HEK293T (cell line): ENCODE data around the gene NMNAT2.
"Not testable (repeated sequence)": the region's sequence is repeated elsewhere in the genome, so short reads cannot be mapped to it uniquely, and the experiment has no call there.

Experiments used
- CTCF ChIA-PET: fragments of 350-600 bp; formaldehyde crosslinking; extraction: SDS; loops from one replicate; lab custom pipeline; 2021; ENCODE audit warnings: antibody characterized with exemption, inconsistent platforms; lab: Yijun Ruan, JAX
- POLR2A ChIA-PET: fragments of 350-600 bp; formaldehyde crosslinking; extraction: SDS; loops from one replicate; lab custom pipeline; 2020; ENCODE audit warnings: antibody characterized with exemption, inconsistent platforms; lab: Yijun Ruan, JAX
- DNase-seq: peaks from one replicate; pipeline ENCODE4 v3.0.0; 2012; ENCODE audit warnings: mixed read lengths; ENCODE audit errors: extremely low spot score
- ARNT ChIP-seq: fragments of 450-650 bp; IDR thresholded peaks from 2 replicates; pipeline ENCODE4 v1.6.1; 2017; ENCODE audit warnings: mild to moderate bottlenecking
- BHLHE40 ChIP-seq: fragments of 450-650 bp; IDR thresholded peaks from 2 replicates; pipeline ENCODE4 v1.6.1; 2016; ENCODE audit warnings: mild to moderate bottlenecking, moderate library complexity, borderline replicate concordance
- CTBP1 ChIP-seq: fragments of 450-650 bp; IDR thresholded peaks from 2 replicates; pipeline ENCODE4 v1.6.1; 2016; ENCODE audit warnings: borderline replicate concordance
- ELF4 ChIP-seq: fragments of 450-650 bp; IDR thresholded peaks from 2 replicates; pipeline ENCODE4 v1.6.1; 2017; ENCODE audit warnings: antibody characterized with exemption
- FOXA1 ChIP-seq: fragments of 450-650 bp; IDR thresholded peaks from 2 replicates; pipeline ENCODE4 v1.6.1; 2016; ENCODE audit warnings: mild to moderate bottlenecking
- FOXK2 ChIP-seq: fragments of 450-650 bp; IDR thresholded peaks from 2 replicates; pipeline ENCODE4 v1.6.1; 2016; ENCODE audit warnings: mild to moderate bottlenecking
- FOXM1 ChIP-seq: fragments of 450-650 bp; IDR thresholded peaks from 2 replicates; pipeline ENCODE4 v1.6.1; 2017; ENCODE audit warnings: mild to moderate bottlenecking, borderline replicate concordance
- HDGF ChIP-seq: fragments of 450-650 bp; IDR thresholded peaks from 2 replicates; pipeline ENCODE4 v1.6.1; 2017; ENCODE audit warnings: antibody characterized with exemption, borderline replicate concordance
- L3MBTL2 ChIP-seq: fragments of 450-650 bp; conservative IDR thresholded peaks from 2 replicates; pipeline ENCODE4 v1.6.1; 2016; ENCODE audit warnings: mild to moderate bottlenecking
- LEF1 ChIP-seq: fragments of 450-650 bp; IDR thresholded peaks from 2 replicates; pipeline ENCODE4 v1.6.1; 2017; ENCODE audit warnings: mild to moderate bottlenecking, borderline replicate concordance
- NFRKB ChIP-seq: fragments of 450-650 bp; IDR thresholded peaks from 2 replicates; pipeline ENCODE4 v1.6.1; 2016; ENCODE audit warnings: mild to moderate bottlenecking, moderate library complexity
- SP1 ChIP-seq: fragments of 450-650 bp; IDR thresholded peaks from 2 replicates; pipeline ENCODE4 v1.6.1; 2017
- SUZ12 ChIP-seq: fragments of 450-650 bp; IDR thresholded peaks from 2 replicates; pipeline ENCODE4 v1.6.1; 2016; ENCODE audit warnings: mild to moderate bottlenecking
- TARDBP ChIP-seq: fragments of 450-650 bp; IDR thresholded peaks from 2 replicates; pipeline ENCODE4 v1.6.1; 2016
- ZNF384 ChIP-seq: fragments of 450-650 bp; IDR thresholded peaks from 2 replicates; pipeline ENCODE4 v1.6.1; 2016
- TF ChIP-seq, protein P1 (sequence below): fragments of 450-650 bp; IDR thresholded peaks from 2 replicates; pipeline ENCODE4 v1.6.1; 2016

NMNAT2 gene

DNA sequence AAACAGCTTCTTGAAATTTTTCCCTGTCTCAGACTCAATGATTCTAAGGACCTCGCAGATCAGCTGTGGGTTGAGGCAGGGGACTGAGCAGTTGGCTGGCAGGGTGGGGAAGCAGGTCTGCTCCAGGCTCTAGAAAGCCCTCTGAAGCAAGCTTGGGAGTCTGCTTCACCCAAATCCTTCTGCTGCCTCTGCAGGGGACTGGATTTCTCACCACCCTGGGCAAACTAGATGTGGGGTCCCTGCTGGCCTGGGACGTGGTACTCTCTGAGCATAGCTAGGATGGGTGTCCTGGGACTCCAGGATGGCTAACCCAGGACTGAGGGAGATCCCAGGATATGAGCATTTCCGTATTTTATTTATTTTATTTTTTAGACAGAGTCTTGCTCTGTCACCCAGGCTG is 142.9 kb downstream of the NMNAT2 start:
- no peak for DNase-seq
- CTCF ChIA-PET, result no interaction called here
- POLR2A ChIA-PET, result interaction anchor here (2.4 kb wide), 1 partner anchor 40 kb away, joined by 7 read pairs; no protein-coding TSS in a partner anchor
- no peak for TF ChIP-seq TARDBP
- no peak for TF ChIP-seq L3MBTL2
- no peak for TF ChIP-seq ELF4
- TF ChIP-seq ZNF384, result no peak
- TF ChIP-seq FOXA1, result no peak
- TF ChIP-seq NFRKB, result no peak
- TF ChIP-seq CTBP1, result no peak
- no peak for TF ChIP-seq ARNT
- no peak for TF ChIP-seq SUZ12
- no peak for TF ChIP-seq HDGF

DNA sequence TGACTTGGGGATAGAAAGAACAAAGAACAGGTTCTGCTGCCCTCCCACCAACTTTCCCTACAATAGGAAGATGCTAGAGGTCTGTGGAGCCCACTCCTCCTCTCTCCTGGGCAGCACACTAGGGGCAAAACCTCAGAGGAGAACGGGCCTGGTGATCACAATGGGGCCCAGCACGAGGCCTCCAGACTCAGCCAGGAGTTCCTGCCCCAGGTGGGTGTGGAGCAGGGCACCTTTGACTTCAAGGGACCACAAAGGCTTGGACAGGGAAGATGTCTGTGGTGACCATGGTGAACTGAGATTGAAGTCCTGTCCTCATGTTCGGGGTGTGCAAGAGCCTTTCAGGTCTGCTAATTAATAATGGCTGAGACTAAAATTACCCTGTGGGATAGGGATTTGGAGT is 143.3 kb downstream of the NMNAT2 start:
- POLR2A ChIA-PET, result interaction anchor here (2.4 kb wide), 1 partner anchor 40 kb away, joined by 7 read pairs; no protein-coding TSS in a partner anchor
- no peak for DNase-seq
- CTCF ChIA-PET, result no interaction called here
- TF ChIP-seq CTBP1 (no peak), NFRKB (no peak), TARDBP (no peak), ELF4 (no peak)

DNA sequence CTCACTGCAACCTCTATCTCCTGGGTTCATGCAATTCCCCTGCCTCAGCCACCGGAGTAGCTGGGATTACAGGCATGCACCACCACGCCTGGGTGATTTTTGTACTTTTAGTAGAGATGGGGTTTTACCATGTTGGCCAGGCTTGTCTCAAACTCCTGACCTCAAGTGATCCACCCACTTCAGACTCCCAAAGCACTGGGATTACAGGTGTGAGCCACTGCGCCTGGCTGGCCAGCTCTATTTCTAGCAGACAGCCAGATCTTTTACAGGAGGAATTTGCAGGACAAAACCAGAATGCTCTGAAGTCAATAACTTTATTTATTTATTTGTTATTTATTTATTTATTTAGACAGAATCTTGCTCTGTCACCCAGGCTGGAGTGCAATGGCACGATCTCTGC is 144.2 kb downstream of the NMNAT2 start:
- CTCF ChIA-PET, result interaction anchor here (0.6 kb wide), 1 partner anchor 227 kb away, joined by 3 read pairs; no protein-coding TSS in a partner anchor
- DNase-seq, POLR2A ChIA-PET: not testable (repeated sequence)

DNA sequence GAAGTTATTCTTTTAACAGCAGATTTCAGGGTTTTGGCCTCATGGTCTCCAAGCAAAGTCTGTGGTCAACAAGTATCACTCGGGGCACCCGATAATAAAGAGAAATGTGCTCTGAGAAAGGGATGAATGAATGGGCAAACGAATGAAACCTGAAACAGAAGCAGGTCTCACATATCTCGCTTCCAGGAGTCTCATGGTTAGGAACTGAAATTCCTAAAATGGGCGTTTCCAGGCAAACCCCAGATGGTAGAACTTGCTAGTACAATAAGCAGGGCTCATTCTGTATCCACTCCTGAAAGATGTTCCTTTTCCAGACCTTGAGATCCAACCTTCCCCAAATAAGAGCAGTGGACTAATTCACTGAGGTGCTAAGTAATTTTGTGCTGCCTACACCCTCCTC is 144.9 kb downstream of the NMNAT2 start:
- ChIA-PET CTCF (no interaction called here), POLR2A (no interaction called here)
- no peak for DNase-seq
- TF ChIP-seq TARDBP (no peak), FOXA1 (no peak), SP1 (no peak), ELF4 (no peak), FOXK2 (no peak), LEF1 (no peak), CTBP1 (no peak), L3MBTL2 (no peak), ZNF384 (no peak), ARNT (no peak), FOXM1 (no peak), NFRKB (no peak), SUZ12 (no peak)
- TF ChIP-seq, protein P1, sequence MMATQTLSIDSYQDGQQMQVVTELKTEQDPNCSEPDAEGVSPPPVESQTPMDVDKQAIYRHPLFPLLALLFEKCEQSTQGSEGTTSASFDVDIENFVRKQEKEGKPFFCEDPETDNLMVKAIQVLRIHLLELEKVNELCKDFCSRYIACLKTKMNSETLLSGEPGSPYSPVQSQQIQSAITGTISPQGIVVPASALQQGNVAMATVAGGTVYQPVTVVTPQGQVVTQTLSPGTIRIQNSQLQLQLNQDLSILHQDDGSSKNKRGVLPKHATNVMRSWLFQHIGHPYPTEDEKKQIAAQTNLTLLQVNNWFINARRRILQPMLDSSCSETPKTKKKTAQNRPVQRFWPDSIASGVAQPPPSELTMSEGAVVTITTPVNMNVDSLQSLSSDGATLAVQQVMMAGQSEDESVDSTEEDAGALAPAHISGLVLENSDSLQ, result no peak

DNA sequence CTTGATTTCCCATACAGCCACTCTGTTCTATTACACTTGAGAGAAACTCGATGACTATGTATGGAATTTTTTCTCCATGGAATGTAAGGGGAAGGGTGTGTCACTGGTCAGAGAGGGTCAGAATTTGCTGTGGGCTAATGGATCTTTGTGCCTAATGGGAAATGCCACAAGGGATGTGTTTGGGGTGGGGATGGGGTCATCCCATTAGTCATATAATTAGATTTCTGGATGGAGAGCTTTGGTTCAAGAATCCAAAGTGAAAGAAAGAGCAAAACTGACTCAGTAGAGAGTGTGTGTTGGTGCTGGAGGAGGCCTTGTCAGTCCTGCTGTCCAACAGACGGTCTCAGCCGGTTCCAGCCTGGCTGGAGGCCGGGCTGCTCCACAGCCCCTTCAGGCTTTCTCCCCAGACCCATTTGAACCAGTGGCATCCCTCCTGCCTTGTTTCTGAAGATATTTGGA is 145.8 kb downstream of the NMNAT2 start:
- POLR2A ChIA-PET, result no interaction called here
- DNase-seq, result no peak
- CTCF ChIA-PET, result no interaction called here

DNA sequence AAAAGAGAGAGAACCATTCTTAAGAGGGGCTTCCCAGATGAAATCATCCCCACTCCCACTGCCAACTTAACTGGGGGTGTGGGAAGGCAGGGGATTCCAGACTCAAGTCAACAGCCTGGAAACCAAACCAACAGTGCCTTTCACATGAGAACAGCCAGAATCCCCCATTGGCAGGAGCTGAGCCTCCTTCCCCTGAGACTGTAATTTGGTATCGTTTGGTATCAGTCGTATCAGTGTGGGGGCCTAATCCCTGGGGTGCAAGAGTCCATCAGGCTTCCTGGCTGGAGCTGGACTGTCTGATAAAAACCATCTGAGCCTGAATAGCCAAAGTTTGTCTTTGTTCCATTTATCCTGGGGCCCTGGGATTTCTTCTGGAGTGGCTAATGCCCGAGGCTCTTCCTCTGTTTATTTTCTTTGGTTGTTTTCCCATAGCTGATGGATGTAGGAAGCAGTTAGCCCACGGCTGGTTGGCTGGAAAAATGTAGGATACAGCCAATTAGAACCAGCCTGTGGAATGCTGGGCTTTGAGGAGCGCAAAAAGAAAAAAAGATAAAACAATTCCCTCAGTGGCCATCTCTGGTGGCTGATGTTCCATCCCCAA is 147.5 kb downstream of the NMNAT2 start:
- TF ChIP-seq CTBP1 (no peak), SP1 (no peak), LEF1 (no peak), ZNF384 (no peak), BHLHE40 (no peak), L3MBTL2 (no peak), ARNT (no peak), FOXK2 (no peak), FOXA1 (no peak), NFRKB (no peak), TARDBP (no peak), SUZ12 (no peak), HDGF (no peak), ELF4 (no peak)
- TF ChIP-seq, protein P1, result no peak

More for the DNA sequence above, 145.8 kb downstream of the NMNAT2 start:
- TF ChIP-seq LEF1 (no peak), BHLHE40 (no peak), SP1 (no peak), L3MBTL2 (no peak), SUZ12 (no peak), ZNF384 (no peak), FOXA1 (no peak), HDGF (no peak), ELF4 (no peak), ARNT (no peak), TARDBP (no peak), NFRKB (no peak)

More for the DNA sequence above, 147.5 kb downstream of the NMNAT2 start:
- DNase-seq, result peak; percentile 60
- ChIA-PET CTCF (interaction anchor here (0.6 to 0.8 kb wide), 2 partner anchors 181 to 308 kb away, joined by 3 read pairs; no protein-coding TSS in a partner anchor), POLR2A (interaction anchor here (0.7 kb wide), 1 partner anchor 36 kb away, joined by 3 read pairs; no protein-coding TSS in a partner anchor)
